ENCODE results near the gene TMEM108.

GRCh38 chr3:133282236-133282635 is 244.0 kb downstream of the TMEM108 start:
- TF ChIP-seq, protein P1, sequence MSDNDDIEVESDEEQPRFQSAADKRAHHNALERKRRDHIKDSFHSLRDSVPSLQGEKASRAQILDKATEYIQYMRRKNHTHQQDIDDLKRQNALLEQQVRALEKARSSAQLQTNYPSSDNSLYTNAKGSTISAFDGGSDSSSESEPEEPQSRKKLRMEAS (IDR thresholded peaks at IDR 0.05), result no peak
- TF ChIP-seq, protein P2, sequence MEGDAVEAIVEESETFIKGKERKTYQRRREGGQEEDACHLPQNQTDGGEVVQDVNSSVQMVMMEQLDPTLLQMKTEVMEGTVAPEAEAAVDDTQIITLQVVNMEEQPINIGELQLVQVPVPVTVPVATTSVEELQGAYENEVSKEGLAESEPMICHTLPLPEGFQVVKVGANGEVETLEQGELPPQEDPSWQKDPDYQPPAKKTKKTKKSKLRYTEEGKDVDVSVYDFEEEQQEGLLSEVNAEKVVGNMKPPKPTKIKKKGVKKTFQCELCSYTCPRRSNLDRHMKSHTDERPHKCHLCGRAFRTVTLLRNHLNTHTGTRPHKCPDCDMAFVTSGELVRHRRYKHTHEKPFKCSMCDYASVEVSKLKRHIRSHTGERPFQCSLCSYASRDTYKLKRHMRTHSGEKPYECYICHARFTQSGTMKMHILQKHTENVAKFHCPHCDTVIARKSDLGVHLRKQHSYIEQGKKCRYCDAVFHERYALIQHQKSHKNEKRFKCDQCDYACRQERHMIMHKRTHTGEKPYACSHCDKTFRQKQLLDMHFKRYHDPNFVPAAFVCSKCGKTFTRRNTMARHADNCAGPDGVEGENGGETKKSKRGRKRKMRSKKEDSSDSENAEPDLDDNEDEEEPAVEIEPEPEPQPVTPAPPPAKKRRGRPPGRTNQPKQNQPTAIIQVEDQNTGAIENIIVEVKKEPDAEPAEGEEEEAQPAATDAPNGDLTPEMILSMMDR (IDR thresholded peaks at IDR 0.05 in 2 of 3, conservative IDR thresholded peaks at IDR 0.05 in 1 of 3; ENCODE audit: borderline replicate concordance in 1 of 3, insufficient read depth in 1 of 3, low read depth in 2 of 3, low read length in 2 of 3), result no peak
- TF ChIP-seq POLR2A (IDR thresholded peaks at IDR 0.05; ENCODE audit: borderline replicate concordance, extremely low read depth, insufficient read depth, insufficient read length), result no peak
- no peak for TF ChIP-seq ZNF274 (IDR thresholded peaks at IDR 0.05; ENCODE audit: low read depth, low read length)
- TF ChIP-seq ZFX (IDR thresholded peaks at IDR 0.05), result no peak
